ENCODE measurements around the gene OR52E5. TPM values are rescaled to one million over a fixed set of nuclear protein-coding genes. Genes with fewer than 3 reads are reported as not detected.

OR52E5 gene
- total RNA-seq, 2 donors from 2014 or later: not detected

DNA sequence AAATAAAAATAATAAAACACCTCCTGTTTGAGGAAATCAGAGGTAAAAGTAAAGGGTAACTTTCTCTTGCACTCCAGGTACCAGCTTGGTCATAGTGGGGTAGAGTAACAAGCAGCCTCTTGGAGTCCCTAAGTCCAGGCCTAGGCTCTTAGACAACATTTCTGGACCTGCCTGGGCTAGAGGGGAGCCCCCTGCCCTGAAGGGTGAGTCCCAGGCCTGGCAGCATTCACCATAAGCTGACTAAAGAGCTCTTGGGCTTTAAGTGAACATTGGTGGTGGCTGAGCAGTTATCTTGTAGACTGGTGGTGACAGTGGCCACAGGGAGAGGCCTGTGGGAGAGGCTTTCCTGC lies 30.4 kb downstream of the OR52E5 start:
- TF ChIP-seq, protein P1, sequence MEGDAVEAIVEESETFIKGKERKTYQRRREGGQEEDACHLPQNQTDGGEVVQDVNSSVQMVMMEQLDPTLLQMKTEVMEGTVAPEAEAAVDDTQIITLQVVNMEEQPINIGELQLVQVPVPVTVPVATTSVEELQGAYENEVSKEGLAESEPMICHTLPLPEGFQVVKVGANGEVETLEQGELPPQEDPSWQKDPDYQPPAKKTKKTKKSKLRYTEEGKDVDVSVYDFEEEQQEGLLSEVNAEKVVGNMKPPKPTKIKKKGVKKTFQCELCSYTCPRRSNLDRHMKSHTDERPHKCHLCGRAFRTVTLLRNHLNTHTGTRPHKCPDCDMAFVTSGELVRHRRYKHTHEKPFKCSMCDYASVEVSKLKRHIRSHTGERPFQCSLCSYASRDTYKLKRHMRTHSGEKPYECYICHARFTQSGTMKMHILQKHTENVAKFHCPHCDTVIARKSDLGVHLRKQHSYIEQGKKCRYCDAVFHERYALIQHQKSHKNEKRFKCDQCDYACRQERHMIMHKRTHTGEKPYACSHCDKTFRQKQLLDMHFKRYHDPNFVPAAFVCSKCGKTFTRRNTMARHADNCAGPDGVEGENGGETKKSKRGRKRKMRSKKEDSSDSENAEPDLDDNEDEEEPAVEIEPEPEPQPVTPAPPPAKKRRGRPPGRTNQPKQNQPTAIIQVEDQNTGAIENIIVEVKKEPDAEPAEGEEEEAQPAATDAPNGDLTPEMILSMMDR (IDR thresholded peaks at IDR 0.05): no peak
- TF ChIP-seq POLR2A (IDR thresholded peaks at IDR 0.05): no peak
- ATAC-seq (no peak), DNase-seq (no peak)
- Histone ChIP-seq H3K4me3 (no peak overlapping the region), H3K27ac (no peak overlapping the region), H3K9me3 (no peaks in the 10 kb centered on the region), H3K4me1 (no peaks in the 10 kb centered on the region), H3K36me3 (replicated peaks in 1 of 2; ENCODE audit: insufficient read depth in 1 of 2, low read depth in 2 of 2) (no peaks in the 10 kb centered on the region), H3K27me3 (no peaks in the 10 kb centered on the region)
- intact Hi-C loops (cut with DNase I): no loop called here

- no peak for DNase-seq
- no peaks in the 10 kb centered on the region for H3K9me3 ChIP-seq
- H3K27me3 ChIP-seq: no peaks in the 10 kb centered on the region
- H3K27ac ChIP-seq: no peak overlapping the region
- H3K4me3 ChIP-seq: no peak overlapping the region
- TF ChIP-seq POLR2A (IDR thresholded peaks at IDR 0.05): no peak
- TF ChIP-seq, protein P1 (IDR thresholded peaks at IDR 0.05): no peak
- intact Hi-C loops (cut with DNase I): no loop called here
- ATAC-seq: no peak
- no peaks in the 10 kb centered on the region for H3K36me3 ChIP-seq (replicated peaks in 1 of 2; ENCODE audit: insufficient read depth in 1 of 2, low read depth in 2 of 2)
- no peaks in the 10 kb centered on the region for H3K4me1 ChIP-seq
Measured at GRCh38 chr11:5923794-5924193, 30.8 kb downstream of the OR52E5 start.

DNA sequence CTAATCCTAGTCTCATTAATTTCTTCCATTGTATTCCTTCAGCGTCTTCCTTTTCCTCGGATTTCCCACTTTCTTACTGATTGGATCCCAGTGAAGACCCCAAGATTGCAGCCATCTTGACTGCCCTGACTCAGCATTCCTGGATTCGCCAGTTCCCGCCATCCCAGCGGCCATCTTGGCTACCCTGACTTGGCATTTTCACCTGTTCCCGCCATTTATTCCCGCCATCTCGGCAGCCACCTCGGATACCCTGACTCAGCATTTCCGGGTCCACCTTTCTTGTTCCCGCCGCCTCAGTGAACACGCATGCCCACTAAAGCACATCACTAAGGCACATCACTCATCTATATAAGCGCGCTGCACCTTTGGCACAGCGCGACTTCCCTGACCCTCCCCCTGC lies 35.3 kb downstream of the OR52E5 start:
- DNase-seq (no peak), ATAC-seq (no peak)
- intact Hi-C loops (cut with DNase I): no loop called here
- no peak overlapping the region for H3K27ac ChIP-seq
- H3K9me3 ChIP-seq: no peaks in the 10 kb centered on the region
- TF ChIP-seq POLR2A (IDR thresholded peaks at IDR 0.05): no peak
- TF ChIP-seq, protein P1 (IDR thresholded peaks at IDR 0.05): no peak
- no peak overlapping the region for H3K4me3 ChIP-seq
- no peaks in the 10 kb centered on the region for H3K36me3 ChIP-seq (replicated peaks in 1 of 2; ENCODE audit: insufficient read depth in 1 of 2, low read depth in 2 of 2)
- H3K4me1 ChIP-seq: no peaks in the 10 kb centered on the region
- WGBS, 2 donors: 83 to 90% methylated on average over 17 of the region's 17 CpGs
- no peaks in the 10 kb centered on the region for H3K27me3 ChIP-seq

DNA sequence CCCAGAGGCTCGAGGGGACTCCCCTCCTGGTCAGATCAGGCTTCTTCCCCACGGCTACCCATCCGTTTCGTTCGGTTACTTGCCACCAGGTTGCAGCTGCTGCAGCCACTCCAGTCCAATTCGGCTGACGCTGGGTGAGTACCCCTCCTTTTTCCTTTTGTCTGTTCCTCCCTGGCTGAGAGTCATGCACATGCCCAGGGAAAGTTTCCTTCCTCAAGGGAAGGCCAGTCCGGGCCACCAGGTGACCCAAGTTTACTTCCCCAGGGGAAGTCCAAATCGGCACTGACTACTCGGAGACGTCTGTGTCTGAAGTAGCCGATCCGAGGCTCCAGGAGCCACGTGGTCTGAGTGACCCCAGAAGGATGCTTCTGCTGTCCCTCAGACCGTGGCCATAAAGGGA lies 35.8 kb downstream of the OR52E5 start:
- intact Hi-C loops (cut with DNase I): no loop called here
- DNase-seq: no peak
- Histone ChIP-seq H3K4me1 (no peaks in the 10 kb centered on the region), H3K4me3 (no peak overlapping the region), H3K27me3 (no peaks in the 10 kb centered on the region), H3K27ac (no peak overlapping the region), H3K36me3 (replicated peaks in 1 of 2; ENCODE audit: insufficient read depth in 1 of 2, low read depth in 2 of 2) (no peaks in the 10 kb centered on the region), H3K9me3 (no peaks in the 10 kb centered on the region)
- no peak for ATAC-seq
- 75 to 77% methylated on average over 12 to 15 of the region's 15 CpGs for WGBS, 2 donors
- TF ChIP-seq, protein P1 (IDR thresholded peaks at IDR 0.05): no peak
- no peak for TF ChIP-seq POLR2A (IDR thresholded peaks at IDR 0.05)

DNA sequence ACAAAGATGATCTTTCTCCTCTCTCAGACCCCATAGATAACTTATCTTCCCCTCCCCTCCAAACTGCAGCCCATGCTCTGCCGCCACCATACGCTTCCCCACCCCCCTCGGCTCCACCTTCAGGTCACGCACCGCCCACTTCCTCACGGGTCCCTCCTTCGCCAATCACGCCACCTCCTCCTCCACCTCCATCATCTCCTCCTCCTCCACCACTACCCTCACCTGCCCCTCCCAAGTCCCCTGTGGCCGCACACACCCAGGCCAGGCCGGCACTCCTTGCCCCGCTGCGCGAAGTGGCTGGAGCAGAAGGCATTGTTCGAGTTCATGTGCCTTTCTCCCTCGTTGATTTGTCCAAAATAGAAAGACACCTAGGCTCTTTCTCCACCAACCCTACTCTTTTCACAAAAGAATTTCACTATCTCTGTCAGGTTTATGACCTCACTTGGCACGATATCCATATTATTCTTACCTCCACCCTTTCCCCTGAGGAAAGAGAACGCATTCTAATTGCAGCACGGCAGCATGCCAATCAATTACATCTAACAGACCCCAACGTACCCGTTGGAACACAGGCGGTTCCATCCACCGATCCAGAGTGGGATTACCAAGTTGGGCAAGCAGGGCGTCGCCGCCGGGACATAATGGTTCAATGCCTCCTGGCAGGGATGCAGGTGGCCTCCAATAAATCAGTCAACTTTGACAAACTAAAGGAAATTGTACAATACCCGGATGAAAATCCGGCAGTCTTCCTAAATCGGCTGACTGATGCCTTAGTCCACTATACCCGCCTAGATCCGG lies 36.8 kb downstream of the OR52E5 start:
- no peaks in the 10 kb centered on the region for H3K4me1 ChIP-seq
- no peak for DNase-seq
- no peak overlapping the region for H3K4me3 ChIP-seq

More for the DNA sequence above, 36.8 kb downstream of the OR52E5 start:
- intact Hi-C loops (cut with DNase I): no loop called here
- H3K27me3 ChIP-seq: no peaks in the 10 kb centered on the region
- no peaks in the 10 kb centered on the region for H3K36me3 ChIP-seq (replicated peaks in 1 of 2; ENCODE audit: insufficient read depth in 1 of 2, low read depth in 2 of 2)
- H3K27ac ChIP-seq: no peak overlapping the region
- H3K9me3 ChIP-seq: no peaks in the 10 kb centered on the region
- WGBS, 2 donors: 75 to 87% methylated on average over 28 to 31 of the region's 31 CpGs
- ATAC-seq: no peak
- TF ChIP-seq POLR2A (IDR thresholded peaks at IDR 0.05): no peak
- TF ChIP-seq, protein P1 (IDR thresholded peaks at IDR 0.05): no peak

Measured in body of pancreas (tissue), 4 donors.